Measurements from ENCODE around the gene SPDL1.

DNA sequence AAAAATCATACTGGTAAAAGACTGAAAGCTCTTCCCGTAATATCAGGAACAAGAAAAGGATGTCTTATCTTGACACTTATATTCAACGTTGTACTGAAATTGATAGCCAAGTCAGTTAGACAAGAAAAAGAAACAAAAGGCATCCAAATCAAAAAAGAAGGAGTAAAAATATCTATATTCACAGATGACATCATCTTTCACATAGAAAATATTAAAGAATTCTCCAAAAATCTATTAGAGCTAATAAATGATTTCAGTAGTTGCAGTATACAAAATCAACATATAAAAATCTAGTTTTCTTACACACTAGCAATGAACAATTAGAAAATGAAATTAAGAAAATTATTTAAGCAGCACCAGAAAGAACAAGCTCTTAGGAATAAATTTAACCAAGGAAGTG is 24.3 kb downstream of the SPDL1 start:
- TF ChIP-seq, protein P1, sequence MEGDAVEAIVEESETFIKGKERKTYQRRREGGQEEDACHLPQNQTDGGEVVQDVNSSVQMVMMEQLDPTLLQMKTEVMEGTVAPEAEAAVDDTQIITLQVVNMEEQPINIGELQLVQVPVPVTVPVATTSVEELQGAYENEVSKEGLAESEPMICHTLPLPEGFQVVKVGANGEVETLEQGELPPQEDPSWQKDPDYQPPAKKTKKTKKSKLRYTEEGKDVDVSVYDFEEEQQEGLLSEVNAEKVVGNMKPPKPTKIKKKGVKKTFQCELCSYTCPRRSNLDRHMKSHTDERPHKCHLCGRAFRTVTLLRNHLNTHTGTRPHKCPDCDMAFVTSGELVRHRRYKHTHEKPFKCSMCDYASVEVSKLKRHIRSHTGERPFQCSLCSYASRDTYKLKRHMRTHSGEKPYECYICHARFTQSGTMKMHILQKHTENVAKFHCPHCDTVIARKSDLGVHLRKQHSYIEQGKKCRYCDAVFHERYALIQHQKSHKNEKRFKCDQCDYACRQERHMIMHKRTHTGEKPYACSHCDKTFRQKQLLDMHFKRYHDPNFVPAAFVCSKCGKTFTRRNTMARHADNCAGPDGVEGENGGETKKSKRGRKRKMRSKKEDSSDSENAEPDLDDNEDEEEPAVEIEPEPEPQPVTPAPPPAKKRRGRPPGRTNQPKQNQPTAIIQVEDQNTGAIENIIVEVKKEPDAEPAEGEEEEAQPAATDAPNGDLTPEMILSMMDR (IDR thresholded peaks at IDR 0.05) = no peak
- TF ChIP-seq EZH2 (IDR thresholded peaks at IDR 0.05; ENCODE audit: borderline replicate concordance, insufficient read depth, low read depth, low read length, poor library complexity, severe bottlenecking) = no peak

Measured in B cell (primary cell).